Breast epithelium (tissue), 3 donors: ENCODE measurements around the gene ELMO1.

ENCODE experiments used
- POLR2A ChIP-seq: fragments of 450-650 bp; IDR thresholded peaks from one replicate; pipeline ENCODE4 v1.6.1; 2016; ENCODE audit warnings: antibody characterized with exemption, mild to moderate bottlenecking, moderate library complexity
- POLR2AphosphoS5 ChIP-seq, 3 donors: sonication (generic); formaldehyde crosslinking; IDR thresholded peaks; one replicate each; pipeline ENCODE4 v1.6.1; 2017; ENCODE audit warnings: antibody characterized with exemption in 3 of 3
- TF ChIP-seq, protein P1 (sequence below), 3 donors: fragments of 450-650 bp; IDR thresholded peaks; one replicate each; pipeline ENCODE4 v1.5.1; 2016 to 2017; ENCODE audit warnings: antibody characterized with exemption in 3 of 3, mild to moderate bottlenecking in 3 of 3, moderate library complexity in 3 of 3

DNA sequence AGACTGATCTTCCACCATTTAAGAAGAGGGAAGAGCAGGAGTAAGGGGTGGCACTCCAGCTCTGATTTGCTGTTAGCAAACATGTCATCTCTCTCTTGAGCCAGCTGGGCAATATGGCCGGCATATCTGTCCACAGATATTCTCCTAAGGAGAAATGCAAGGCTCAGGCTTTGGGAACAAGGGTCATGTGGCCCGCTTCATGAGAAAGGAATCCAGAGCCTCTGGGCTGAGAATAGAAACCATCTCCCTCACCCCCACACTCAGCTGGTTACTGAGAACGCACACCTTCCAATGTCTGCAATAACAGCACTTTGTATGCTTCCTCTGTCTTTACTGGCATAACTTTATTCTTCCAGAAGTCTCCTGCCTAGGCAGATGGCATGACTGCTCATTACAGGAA lies 171.2 kb downstream of the ELMO1 start:
- TF ChIP-seq POLR2AphosphoS5 (IDR thresholded peaks at IDR 0.05): no peak
- no peak for TF ChIP-seq POLR2A
- TF ChIP-seq, protein P1, sequence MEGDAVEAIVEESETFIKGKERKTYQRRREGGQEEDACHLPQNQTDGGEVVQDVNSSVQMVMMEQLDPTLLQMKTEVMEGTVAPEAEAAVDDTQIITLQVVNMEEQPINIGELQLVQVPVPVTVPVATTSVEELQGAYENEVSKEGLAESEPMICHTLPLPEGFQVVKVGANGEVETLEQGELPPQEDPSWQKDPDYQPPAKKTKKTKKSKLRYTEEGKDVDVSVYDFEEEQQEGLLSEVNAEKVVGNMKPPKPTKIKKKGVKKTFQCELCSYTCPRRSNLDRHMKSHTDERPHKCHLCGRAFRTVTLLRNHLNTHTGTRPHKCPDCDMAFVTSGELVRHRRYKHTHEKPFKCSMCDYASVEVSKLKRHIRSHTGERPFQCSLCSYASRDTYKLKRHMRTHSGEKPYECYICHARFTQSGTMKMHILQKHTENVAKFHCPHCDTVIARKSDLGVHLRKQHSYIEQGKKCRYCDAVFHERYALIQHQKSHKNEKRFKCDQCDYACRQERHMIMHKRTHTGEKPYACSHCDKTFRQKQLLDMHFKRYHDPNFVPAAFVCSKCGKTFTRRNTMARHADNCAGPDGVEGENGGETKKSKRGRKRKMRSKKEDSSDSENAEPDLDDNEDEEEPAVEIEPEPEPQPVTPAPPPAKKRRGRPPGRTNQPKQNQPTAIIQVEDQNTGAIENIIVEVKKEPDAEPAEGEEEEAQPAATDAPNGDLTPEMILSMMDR (IDR thresholded peaks at IDR 0.05): no peak
